Measurements from ENCODE around the gene LPIN2. TPM values are rescaled to one million over a fixed set of nuclear protein-coding genes. Genes with fewer than 3 reads are reported as not detected.

Gene LPIN2
- total and polyA plus RNA-seq, 2 of the 13 experiments (the other 11 are each of a cell fraction or from before 2014, with no cell fraction given): 46.0 to 119 TPM

GRCh38 chr18:2984703-2985261 is 28.2 kb downstream of the LPIN2 start (continued):
- TF ChIP-seq ZNF768 (CRISPR knock-in tag; IDR thresholded peaks at IDR 0.05) (no peak), NCOR1 (IDR thresholded peaks at IDR 0.05; ENCODE audit: borderline replicate concordance, low read length) (peak; percentile 87; the same call in 1 of the 2 replicates), FOXA3 (CRISPR knock-in tag; IDR thresholded peaks at IDR 0.05) (peak; percentile 86), ZNF124 (CRISPR knock-in tag; IDR thresholded peaks at IDR 0.05) (no peak), ZBTB33 (CRISPR knock-in tag; IDR thresholded peaks at IDR 0.05) (peak; percentile 70; the same call in 1 of the 2 replicates), ZNF557 (CRISPR knock-in tag; IDR thresholded peaks at IDR 0.05) (no peak), HHEX (CRISPR knock-in tag; IDR thresholded peaks at IDR 0.05) (peak; percentile 51; the same call in 1 of the 2 replicates), ZNF546 (CRISPR knock-in tag; conservative IDR thresholded peaks at IDR 0.05) (no peak), MYC (CRISPR knock-in tag; IDR thresholded peaks at IDR 0.05; ENCODE audit: borderline replicate concordance) (peak; percentile 73), ZFP37 (CRISPR knock-in tag; IDR thresholded peaks at IDR 0.05; ENCODE audit: borderline replicate concordance) (0 out of 2 replicates have a peak, but pooled peaks have one; percentile 32), ARNTL (CRISPR knock-in tag; IDR thresholded peaks at IDR 0.05) (peak; percentile 63), ELF3 (CRISPR knock-in tag; IDR thresholded peaks at IDR 0.05) (peak; percentile 97), FOXP1 (IDR thresholded peaks at IDR 0.05) (peak; percentile 43; the same call in 1 of the 2 replicates), FOXP1 (CRISPR knock-in tag; IDR thresholded peaks at IDR 0.05) (peak; percentile 94), ZBTB42 (CRISPR knock-in tag; IDR thresholded peaks at IDR 0.05) (no peak), RORA (CRISPR knock-in tag; IDR thresholded peaks at IDR 0.05) (no peak), SCMH1 (CRISPR knock-in tag; IDR thresholded peaks at IDR 0.05; ENCODE audit: borderline replicate concordance) (no peak)
- TF ChIP-seq, protein P1, sequence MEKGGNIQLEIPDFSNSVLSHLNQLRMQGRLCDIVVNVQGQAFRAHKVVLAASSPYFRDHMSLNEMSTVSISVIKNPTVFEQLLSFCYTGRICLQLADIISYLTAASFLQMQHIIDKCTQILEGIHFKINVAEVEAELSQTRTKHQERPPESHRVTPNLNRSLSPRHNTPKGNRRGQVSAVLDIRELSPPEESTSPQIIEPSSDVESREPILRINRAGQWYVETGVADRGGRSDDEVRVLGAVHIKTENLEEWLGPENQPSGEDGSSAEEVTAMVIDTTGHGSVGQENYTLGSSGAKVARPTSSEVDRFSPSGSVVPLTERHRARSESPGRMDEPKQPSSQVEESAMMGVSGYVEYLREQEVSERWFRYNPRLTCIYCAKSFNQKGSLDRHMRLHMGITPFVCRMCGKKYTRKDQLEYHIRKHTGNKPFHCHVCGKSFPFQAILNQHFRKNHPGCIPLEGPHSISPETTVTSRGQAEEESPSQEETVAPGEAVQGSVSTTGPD (CRISPR knock-in tag; IDR thresholded peaks at IDR 0.05): 0 out of 2 replicates have a peak, but pooled peaks have one; percentile 67
- TF ChIP-seq, protein P2, sequence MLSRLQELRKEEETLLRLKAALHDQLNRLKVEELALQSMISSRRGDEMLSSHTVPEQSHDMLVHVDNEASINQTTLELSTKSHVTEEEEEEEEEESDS (CRISPR knock-in tag; IDR thresholded peaks at IDR 0.05; ENCODE audit: borderline replicate concordance): no peak
- TF ChIP-seq, protein P3, sequence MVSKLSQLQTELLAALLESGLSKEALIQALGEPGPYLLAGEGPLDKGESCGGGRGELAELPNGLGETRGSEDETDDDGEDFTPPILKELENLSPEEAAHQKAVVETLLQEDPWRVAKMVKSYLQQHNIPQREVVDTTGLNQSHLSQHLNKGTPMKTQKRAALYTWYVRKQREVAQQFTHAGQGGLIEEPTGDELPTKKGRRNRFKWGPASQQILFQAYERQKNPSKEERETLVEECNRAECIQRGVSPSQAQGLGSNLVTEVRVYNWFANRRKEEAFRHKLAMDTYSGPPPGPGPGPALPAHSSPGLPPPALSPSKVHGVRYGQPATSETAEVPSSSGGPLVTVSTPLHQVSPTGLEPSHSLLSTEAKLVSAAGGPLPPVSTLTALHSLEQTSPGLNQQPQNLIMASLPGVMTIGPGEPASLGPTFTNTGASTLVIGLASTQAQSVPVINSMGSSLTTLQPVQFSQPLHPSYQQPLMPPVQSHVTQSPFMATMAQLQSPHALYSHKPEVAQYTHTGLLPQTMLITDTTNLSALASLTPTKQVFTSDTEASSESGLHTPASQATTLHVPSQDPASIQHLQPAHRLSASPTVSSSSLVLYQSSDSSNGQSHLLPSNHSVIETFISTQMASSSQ (IDR thresholded peaks at IDR 0.05; ENCODE audit: low read depth): peak; percentile 62
- TF ChIP-seq, protein P3 (CRISPR knock-in tag; IDR thresholded peaks at IDR 0.05; ENCODE audit: borderline replicate concordance): peak; percentile 74; the same call in 1 of the 2 replicates
- TF ChIP-seq, protein P4, sequence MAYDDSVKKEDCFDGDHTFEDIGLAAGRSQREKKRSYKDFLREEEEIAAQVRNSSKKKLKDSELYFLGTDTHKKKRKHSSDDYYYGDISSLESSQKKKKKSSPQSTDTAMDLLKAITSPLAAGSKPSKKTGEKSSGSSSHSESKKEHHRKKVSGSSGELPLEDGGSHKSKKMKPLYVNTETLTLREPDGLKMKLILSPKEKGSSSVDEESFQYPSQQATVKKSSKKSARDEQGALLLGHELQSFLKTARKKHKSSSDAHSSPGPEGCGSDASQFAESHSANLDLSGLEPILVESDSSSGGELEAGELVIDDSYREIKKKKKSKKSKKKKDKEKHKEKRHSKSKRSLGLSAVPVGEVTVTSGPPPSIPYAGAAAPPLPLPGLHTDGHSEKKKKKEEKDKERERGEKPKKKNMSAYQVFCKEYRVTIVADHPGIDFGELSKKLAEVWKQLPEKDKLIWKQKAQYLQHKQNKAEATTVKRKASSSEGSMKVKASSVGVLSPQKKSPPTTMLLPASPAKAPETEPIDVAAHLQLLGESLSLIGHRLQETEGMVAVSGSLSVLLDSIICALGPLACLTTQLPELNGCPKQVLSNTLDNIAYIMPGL (CRISPR knock-in tag; IDR thresholded peaks at IDR 0.05; ENCODE audit: borderline replicate concordance in 1 of 2, low read depth in 1 of 2): no peak; a peak in 1 of 4 replicates

Measured in HepG2 (cell line).